ENCODE data around the gene GPATCH8.
"Not testable (repeated sequence)": the region's sequence is repeated elsewhere in the genome, so short reads cannot be mapped to it uniquely, and the experiment has no call there.

Gene GPATCH8

DNA sequence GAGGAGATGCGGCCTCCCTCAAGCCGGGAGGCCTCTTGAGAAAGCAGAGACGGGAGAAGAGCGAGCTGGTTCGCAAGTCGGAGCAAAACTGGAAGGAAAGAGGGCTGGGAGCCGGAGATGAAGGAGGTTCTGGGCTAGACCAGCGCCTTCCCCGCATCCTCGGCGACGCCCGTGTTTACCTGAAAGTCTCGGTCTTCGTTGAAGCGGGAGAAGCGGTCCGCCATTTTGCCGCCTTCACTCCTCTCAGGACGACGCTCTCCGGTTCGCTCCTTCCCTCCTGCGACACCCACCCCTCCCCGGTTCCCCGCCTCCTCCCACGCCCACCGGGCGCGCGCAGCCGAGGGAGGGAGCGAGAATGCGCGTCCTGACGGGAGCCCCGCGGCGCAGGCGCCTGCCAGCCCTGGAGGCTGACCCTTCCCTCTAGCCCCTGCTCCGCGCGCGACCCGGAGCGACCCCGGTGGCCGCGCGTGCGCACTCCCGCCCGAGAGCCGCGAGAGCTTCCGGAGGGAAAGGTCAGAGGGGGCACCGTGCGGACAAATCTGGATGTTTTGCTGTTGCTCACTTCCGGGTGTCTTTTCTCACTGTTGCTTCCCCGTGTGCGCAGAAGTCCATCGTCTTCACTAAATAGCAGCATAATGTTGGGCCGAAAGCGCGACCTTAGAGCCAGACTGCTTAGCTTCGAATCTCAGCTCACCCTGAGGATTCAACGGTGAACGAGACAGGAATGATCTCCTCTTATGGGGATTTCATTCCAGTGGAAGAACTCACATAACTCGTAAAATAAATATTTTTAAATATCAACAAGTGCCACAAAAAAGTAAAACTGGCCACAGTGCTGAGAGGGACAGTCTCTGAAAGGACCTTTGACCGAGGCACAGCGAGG, at the start of gene GPATCH8:
Gene GPATCH8 (minus strand): TSS at position 260 of the 883 bp plus-strand sequence. CDS start 36 bp downstream, at position 224.
- DNase-seq = peak; percentile 98

DNA sequence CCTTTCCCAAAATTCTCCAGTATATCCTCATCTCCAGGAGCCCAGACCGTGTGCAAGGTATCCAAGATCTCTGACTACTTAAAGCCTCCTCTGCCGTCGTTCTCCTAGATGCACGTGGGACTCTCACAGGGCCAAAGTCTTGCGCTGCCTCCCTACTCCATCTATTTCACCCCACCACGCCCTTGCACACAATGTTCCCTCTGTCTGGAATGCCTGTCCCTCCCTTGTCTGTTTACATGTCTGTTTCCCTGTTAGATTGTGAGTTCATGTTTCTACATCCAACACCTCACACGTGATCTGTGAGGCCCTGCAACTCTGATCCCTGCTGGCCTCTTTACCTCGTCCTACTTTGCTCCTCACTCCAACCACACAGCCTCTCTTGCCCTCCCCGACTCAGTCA, 49.2 kb upstream of the GPATCH8 start:
- DNase-seq = no peak

GRCh38 chr17:44549686-44550085, 46.5 kb upstream of the GPATCH8 start:
- DNase-seq = no peak

DNA sequence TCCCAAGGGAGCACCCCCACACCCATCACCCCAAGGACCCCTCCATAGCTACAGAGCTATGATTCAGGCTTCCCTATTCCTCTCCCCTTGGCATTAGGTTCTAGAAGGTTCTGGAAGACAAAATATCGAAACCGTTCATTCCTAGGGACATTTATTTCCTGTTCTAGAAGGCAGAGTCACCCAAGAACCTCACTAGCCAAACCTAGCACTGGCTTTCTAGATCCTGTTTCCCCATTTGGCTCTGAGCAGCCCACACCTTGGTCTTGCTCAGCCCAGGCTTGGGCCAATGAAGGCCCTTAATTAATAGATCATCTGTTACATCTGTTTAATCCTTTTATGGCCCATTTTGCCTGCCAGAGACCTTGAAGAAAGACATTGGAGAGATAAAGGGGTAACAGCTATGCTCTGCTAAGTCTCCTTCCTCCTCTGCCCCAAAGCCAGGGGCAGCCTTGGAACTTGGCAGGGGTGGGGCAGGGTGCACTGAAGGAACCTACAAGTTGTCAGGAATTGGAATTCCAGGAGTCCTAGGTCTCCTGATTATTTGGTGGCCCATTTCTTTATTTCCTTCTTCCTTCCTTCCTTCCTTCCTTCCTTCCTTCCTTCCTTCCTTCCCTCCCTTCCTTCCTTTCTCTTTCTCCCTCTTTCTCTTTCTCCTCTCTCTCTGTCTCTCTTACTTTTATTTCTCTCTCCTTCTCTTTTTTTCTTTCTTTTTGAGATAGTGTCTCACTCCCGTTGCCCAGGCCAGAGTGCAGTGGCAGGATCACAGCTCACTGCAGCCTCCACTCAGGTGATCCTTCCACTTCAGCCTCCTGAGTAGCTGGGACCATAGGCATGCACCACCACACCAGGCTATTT, 45.4 kb upstream of the GPATCH8 start:
- no peak for DNase-seq

DNA sequence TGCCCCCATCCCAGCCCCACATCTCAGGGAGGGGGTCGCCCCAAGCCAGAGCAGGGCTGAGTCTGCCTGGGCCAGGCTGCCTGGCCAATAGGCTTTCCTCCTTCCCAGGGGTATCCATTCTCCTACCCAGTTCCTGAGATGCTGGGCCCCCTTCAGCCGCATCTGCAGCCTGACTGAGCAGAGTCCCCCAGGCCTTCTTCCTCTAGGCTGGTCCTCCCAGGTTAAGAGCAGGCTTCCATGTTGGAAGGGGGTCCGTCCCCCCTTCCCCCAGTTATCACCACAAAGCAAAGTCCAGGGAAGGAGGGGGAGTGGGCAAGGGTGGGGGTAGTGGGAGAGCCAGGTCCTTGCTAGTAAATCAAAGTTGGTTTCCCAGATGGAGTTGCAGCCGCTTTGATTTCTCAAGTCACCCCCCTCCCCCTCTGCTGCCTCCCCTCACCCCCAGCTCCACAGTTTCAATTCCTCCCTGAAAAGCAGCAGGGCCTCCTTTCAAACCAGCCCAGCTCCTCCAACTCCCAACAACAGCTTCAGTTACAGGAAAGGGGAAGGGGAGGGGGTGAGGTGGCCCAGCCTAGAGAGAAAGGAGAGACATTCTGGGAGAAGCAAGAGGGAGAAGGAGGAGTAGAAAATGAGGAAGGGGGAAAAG, 44.5 kb upstream of the GPATCH8 start:
- no peak for DNase-seq

DNA sequence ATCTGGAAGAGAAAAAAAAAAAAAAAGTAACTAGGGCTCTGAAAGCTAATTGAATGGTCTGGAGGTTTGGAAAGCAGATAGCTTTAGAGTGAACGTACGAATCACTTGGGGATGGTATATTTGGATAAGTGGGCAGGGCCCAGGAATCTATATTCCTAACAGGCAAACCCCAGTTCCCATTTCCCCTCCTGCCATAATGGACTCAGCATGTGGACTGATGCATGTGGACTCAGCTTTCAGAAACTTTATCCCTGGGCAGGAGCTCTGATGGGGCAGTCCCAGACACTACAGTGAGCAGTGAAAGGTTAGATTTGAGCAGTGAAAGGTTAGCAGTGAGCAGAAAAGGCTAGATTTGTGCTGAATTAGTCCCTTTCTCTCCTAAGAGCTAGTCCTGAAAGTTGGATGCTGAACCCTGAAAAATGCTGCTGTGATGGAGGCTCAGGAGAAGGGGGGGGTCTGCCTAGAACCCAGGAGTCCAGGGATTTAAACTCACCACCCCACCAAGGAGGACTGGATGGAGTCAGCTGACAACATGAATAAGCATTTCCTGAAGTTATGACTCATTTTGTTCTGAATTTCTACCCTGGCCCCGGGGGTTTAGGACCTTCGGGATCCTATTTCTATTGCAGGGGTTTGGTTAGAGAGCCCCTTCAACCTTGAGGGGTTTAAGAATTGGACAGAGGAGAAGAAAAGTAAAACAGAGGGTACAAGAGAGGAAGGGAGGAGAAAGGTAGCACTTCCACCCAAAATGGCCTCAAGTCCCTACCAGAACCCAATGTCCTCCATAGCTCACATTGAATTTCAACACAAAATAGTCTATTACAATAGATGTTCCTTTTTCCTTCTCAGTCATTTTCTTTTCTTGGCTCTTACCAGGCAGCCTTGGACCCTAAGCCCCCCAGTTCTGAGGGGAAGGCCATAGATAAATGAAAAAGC, 43.7 kb upstream of the GPATCH8 start:
- DNase-seq = no peak

GRCh38 chr17:44543905-44544523, 40.8 kb upstream of the GPATCH8 start:
- no peak for DNase-seq

GRCh38 chr17:44543213-44543904, 40.2 kb upstream of the GPATCH8 start:
- no peak for DNase-seq

- no peak for DNase-seq
These were observed 38.8 kb upstream of the GPATCH8 start for GRCh38 chr17:44541884-44542581.

- DNase-seq = no peak
These were observed 37.3 kb upstream of the GPATCH8 start for GRCh38 chr17:44540246-44541084.

DNA sequence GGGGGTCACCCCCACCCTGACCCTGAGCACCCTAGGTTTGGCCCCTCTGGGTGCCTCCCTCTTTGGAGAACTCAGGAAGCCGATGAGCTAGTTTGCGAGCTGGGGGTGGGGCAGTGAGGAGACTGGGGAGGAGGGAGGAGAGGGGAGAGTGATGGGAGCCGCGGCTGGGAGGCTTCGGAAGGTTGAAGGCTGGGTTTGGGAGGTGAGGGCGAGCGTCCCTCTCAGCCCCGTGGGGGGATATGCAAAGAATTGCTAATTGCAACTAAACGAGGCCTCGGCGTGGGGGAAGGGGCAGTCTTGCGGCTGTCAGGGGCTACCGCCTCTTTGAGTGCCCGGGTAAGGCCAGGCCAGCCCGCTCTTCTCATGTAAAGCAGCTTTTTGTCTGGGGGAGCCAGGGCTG, 36.5 kb upstream of the GPATCH8 start:
- DNase-seq = no peak

GRCh38 chr17:44537922-44538321, 34.7 kb upstream of the GPATCH8 start:
- not testable (repeated sequence) for DNase-seq

DNA sequence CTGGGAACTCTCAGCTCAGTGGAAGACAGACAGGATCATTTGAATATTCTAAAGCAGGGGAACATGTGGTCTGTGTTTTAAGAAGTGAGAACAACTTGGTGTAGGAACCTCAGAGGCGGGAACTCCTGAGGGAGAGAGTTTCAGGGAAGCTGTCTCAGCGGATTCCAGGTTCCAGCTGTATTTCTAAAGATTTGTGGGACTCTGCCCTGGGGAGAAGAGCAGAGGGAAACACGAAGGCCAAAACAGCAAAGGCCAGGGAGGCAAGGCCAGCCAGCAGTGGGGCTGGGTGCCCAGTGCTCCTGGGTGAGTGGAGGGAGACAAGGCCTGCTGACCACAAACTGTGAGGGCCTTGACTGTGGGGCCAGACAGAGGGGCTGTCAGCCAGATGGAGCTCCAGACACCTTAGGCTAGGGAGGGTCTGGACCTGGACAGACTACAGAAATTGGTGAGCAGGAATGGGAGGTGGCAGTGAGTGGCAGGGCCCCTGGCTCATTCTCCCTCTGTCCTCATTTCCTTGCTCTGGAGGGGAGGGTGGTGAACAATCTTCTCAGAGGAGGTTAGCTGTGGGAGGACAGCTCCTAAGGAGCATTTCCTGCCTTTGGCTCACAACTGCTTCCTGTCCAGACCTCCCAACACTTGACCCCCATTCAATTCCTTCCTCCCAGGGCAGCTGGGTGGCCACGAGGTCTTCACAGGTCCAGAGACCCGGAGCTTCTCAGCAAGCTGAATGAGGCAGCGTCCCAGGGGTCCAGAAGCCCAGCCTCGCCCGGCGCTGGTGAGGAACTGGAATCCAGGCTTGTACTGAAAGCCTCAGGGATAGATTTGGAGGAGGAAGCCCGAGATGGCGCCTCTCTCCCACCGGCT, 33.1 kb upstream of the GPATCH8 start:
- DNase-seq = no peak

DNA sequence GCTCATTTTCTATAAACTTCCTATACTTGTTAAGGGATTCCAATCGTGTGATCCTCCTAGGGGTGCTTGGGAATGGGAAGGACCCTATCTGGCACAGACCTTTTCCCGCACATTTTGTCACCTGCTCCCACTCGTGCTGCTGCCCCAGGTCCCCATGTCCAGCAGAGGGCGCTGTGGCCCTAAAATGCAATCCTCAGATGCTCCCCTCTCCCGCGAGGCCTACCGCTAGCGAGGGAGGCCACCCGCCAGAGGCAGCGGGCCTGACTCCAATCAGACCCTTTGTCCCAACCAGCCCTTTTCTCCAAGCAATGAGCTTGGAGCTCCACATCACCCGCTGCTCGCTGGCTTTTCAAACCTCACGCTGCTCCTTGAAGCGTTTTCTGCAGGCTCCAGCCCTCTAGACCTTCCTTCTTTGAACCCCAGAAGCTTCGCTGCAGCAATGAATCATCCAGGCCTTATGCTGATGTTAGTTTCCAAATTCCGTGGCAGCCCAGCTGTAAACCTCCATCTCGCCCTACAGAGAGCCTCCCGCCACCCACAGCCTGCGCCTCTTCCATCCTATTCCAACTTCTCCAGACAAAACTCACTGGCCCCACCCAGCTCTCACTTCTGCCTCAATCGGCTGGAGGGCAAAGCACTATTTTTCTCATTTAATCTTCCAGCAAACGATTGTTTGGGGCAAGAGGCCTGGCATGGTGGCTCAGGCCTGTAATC, 30.5 kb upstream of the GPATCH8 start:
- peak; percentile 90 for DNase-seq

GRCh38 chr17:44530896-44531418, 27.8 kb upstream of the GPATCH8 start:
- DNase-seq = no peak

DNA sequence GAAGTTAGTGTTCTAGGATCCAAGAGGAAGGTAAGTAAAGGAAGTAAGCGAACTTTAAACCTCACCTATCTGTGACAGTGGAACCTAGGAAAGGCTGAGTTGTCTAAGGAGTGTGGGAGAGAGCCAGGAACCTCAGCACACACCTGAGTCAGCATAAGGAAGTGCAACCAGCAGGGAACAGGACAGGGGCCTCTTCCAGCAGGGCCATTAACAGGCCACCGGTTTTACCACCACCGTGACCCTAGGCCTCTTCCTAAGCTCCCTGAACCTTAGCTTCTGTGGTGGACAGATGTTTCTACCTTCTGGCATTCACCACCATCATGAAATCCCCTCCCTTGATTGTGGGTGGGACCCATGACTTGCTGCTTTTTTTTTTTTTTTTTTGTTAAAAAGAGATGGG, 26.7 kb upstream of the GPATCH8 start:
- no peak for DNase-seq

DNA sequence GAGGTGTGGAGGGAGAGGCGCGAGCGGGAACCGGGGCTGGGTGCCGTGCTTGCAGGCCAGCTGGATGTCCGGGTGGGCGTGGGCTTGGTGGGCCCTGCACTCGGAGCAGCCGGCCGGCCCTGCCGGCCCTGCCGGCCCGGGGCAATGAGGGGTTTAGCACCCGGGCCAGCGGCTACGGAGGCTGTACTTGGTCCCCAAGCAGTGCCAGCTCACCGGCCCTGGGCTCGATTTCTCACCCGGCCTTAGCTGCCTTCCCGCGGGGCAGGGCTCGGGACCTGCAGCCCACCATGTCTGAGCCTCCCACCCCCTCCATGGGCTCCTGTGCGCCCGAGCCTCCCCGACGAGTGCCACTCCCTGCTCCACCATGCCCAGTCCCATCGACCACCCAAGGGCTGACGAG, 24.7 kb upstream of the GPATCH8 start:
- DNase-seq = no peak

DNA sequence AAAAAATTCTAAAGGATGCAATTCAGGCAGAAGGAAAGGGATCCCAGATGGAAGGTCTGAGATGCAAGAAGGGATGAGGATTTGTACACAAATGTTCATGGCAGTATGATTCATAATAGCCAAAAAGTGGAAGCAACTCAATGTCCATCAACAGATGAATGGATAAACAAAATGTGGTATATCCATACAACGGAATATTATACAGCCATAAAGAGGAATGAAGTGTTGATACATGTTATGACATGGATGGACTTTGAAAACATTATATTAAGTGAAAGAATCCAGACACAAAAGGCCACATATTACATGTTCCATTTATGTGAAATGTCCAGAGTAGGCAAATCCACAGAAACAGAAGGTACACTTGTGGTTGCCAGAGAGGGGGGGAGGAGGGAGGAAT, 23.9 kb upstream of the GPATCH8 start:
- no peak for DNase-seq

All from activated CD4-positive, alpha-beta T cell treated with anti-CD3 and anti-CD28 coated beads, Interleukin-2, Interleukin-6, amounts not matched to agents 100 ng/mL and 50 ng/mL, durations not matched to agents 16 hours and 8 hours (primary cell).